ENCODE data around the gene KRTAP1-3.
"Not testable (repeated sequence)": the region's sequence is repeated elsewhere in the genome, so short reads cannot be mapped to it uniquely, and the experiment has no call there.

KRTAP1-3 gene

DNA sequence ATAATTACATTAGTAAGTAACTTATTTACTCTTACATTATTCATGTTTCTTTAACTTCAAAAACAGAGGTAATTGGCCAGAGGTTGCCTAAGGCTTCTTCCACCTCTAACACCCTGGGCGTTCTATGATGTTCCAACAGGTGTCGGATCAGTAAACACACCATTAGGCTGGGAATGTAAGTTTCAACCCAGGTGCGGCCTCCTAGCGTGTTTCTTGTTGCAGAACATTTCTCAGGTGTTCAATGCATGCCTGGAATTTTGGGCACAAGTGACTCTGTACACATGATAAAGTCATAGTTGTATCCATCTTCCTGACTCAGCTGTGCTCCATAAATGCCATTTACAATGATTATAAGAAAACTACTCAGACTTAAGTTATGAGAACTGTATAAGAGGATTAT is 19.4 kb upstream of the KRTAP1-3 start:
- no peak for DNase-seq

DNA sequence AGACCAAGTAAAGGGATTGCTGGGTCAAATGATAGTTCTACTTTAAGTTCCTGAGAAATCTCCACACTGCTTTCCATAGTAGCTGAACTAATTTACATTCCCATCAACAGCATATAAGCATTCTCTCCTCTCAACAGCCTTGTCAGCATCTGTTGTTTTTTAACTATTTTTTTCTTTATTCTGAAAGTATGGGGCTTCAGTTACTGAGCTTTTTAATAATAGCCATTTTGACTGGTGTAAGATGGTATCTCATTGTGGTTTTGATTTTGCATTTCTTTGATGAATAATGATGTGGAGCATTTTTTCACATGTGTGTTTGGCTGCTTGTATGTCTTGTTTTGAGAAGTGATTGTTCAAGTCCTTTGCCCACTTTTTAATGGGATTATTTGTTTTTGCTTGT is 17.9 kb upstream of the KRTAP1-3 start:
- DNase-seq = no peak

DNA sequence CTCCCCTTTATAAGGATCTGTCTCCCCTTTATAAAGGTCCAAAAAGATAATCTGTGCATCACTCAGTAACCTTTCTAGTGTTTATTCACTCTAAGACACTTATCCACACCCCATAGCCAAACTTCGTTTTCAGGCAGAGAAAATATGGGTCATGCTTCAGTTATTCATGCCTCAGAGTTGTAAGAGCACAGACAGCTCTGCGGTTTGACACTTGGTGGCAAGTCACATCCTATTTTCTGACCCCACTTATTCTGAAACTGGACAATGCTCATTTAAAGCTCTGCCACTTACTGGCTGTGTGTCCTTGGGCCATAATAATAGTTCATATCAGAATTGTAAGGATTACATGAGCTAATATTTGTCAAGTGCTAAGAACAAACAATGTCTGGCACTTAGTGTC is 14.4 kb upstream of the KRTAP1-3 start:
- DNase-seq = no peak

DNA sequence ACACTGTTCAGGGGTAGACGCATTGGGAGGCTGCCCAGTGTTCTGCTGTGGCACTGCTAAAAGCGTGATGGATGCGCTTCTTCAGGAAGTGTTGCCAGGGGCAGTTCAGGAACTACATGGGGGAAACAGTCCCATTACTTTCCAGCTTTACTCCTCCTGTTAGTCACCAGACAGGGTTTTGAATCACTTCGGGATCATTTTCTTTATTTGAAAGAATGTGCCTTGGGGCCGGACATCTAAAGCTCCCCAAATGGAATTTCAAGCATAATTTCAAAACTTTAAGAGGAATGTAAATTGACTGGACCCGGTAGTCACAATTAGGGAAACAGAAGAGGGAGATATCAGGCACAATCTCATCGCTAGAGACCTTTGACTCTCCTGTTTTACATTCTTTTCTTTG is 13.8 kb upstream of the KRTAP1-3 start:
- no peak for DNase-seq

DNA sequence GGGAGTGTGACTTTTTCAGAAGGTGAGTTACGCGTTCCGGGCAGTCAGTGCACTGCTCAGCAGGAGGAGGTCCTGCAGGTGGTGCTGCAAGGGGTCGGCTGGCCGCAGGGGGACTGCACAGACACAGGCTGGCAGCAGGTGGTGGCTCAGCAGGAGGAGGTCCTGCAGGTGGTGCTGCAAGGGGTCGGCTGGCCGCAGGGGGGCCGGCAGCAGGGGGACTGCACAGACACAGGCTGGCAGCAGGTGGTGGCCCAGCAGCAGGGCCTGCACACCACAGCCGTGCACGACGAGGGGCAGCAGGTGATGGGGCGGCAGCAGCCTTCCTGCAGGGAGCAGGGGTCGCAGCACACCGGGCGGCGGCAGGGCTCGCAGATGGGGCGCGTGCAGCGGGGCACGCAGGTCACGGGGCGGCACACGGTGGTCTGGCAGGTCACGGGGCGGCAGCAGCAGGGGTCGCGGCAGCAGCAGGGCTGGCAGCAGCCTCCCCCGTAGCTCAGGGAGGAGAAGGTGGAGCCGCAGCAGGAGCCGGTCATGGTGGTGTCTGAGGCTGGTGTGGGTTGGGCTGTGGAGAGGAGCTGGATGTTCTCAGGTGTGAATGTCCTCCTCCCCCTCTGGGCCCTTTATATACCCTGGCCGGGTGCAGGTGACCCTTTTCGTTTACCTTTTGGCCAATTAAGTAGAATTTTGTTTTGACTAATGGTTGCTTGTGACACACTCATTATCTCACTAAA is 12.2 kb upstream of the KRTAP1-3 start, which contains the start of gene KRTAP2-1:
Gene KRTAP2-1 (minus strand): TSS at position 582 of the 731 bp plus-strand sequence. CDS start 49 bp downstream, at position 533.
- not testable (repeated sequence) for DNase-seq

DNA sequence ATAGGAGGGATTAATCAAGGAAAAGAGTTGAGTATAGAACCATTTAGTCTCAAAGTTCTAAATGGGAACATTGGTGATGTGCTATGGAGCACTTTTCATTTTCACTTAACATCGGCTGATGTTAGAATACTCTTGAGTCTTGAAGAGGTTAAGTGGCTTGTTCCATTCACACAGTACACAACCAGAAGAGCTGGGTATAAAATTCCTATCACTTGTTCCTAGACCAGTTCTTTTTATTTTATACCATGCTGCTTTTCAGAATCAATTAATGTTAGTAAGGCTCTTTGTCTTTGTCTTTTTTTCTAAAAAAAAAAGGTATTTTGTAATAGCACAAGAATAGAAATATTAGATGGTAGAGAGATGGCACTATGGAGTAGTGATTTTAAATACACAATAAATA is 8.3 kb upstream of the KRTAP1-3 start:
- no peak for DNase-seq

DNA sequence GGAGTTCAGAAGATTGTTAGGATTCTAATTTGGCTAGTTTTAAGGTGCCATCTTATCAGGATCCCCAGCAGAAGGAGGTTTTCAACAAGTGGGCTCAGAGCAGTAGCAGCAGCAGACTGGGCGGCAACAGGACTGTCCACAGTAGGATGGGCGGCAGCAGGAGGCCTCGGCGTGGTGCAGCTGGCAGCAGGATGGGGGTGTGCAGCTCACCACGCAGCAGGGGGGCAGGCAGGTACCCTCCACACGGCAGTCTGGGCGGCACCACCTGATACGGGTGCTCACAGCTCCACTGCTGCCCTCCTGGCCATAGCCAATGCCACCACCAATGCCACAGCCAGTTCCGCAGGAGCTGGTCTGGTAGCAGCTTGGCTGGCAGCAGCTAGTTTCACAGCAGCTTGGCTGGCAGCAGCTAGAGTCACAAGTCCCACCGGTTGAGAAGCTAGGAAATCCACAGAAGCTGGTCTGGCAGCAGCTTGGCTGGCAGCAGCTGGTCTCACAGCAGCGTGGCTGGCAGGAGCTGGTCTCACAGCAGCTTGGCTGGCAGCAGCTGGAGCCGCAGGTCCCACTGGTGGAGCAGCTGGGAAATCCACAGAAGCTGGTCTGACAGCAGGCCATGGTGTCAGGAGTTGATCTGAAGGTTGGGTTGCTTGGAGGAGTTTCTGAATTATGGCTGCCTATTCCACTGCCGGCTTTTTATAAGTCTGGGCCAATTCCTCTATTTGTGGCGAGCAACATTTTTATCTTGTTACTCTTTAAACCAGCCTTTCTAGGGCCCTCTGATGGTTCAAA is 6.3 kb upstream of the KRTAP1-3 start, which contains the start of gene KRTAP1-1:
Gene KRTAP1-1 (minus strand): TSS at position 668 of the 789 bp plus-strand sequence. CDS start 53 bp downstream, at position 615.
- peak; percentile 47 for DNase-seq

DNA sequence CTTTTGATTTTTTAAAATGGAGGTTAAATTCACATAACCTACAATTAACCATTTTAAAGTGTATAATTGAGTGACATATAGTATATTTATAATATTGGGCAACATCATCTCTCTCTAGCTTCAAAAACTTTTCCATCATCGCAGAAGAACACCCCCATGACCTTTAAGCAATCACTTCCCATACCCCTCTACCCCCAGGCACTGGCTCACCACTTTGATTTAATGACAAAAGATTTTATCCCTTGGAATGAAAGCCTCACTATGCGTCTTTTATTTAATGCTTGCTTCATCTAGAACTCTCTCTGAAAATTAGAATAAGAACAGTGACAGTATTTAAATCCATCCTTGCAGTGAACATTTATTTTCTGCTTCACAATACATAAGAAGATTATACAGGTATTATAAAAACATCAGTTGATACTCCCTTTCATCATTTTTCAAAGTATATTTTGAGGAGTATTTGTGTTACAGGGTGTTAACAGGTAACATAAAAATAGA is 3.2 kb upstream of the KRTAP1-3 start:
- no peak for DNase-seq

DNA sequence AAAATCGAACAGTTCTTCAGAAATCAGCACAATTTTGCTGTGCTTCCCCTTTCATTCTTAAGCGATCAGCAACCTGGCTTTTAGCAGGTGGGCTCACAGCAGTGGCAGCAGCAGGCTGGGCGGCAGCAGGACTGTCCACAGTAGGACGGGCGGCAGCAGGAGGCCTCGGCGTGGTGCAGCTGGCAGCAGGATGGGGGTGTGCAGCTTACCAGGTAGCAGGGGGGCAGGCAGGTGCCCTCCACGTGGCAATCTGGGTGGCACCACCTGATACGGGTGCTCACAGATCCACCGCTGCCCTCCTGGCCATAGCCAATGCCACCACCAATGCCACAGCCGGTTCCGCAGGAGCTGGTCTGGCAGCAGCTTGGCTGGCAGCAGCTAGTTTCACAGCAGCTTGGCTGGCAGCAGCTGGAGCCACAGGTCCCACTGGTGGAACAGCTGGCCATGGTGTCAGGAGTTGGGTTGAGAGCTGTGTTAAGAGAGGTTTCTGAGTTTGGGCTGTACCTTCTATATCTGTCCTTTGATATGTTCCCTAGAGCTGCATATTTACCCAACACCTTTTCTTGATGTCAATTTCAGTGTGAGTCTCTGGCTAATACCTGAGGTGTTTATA is 4.9 kb downstream of the KRTAP1-3 start, which contains the start of gene KRTAP1-4:
Gene KRTAP1-4 (minus strand): TSS at position 563 of the 613 bp plus-strand sequence. CDS start 117 bp downstream, at position 446.
- DNase-seq = no peak

DNA sequence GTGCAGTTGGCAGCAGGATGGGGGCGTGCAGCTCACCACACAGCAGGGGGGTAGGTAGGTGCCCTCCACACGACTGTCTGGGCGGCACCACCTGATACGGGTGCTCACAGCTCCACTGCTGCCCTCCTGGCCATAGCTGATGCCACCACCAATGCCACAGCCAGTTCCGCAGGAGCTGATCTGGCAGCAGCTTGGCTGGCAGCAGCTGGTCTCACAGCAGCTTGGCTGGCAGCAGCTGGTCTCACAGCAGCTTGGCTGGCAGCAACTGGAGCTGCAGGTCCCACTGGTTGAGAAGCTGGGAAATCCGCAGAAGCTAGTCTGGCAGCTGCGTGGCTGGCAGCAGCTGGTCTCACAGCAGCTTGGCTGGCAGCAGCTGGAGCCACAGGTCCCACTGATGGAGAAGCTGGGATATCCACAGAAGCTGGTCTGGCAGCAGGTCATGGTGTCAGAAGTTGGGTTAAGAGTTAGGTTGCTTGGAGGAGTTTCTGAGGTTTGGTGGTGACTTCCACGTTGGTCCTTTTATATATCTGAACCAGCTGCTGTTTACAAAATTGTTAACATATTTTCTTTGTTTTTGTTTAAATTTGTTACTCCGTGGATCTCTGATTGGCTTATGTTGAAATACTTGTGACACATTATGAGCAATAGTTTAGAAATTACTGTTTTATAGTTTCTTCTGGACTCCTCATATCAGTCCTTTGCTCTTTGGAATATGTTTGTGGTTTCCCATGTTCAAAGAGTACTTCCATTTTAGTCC is 7.8 kb downstream of the KRTAP1-3 start, which contains the start of gene KRTAP1-5:
Gene KRTAP1-5 (minus strand): TSS at position 494 of the 757 bp plus-strand sequence. CDS start 53 bp downstream, at position 441.
- DNase-seq = peak; percentile 23

DNA sequence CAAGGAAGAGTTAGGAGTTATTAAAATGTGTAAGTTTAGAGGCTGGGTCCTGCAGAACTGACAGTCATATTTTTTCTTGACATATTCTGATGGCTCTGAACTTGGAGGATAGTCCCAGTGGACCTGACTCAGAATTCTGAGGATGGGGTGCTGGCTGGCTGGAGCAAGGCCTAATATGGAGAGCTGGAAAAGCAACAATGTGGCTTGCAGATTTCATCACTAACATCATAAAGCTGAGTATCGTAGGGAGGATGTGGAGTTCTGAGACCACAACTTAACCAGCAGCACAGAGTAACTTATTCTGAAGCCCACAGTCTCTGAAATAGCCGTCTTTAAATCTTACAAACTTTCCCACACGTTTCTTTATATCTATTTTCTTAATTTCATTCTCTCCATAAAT is 10.0 kb downstream of the KRTAP1-3 start:
- DNase-seq = no peak

DNA sequence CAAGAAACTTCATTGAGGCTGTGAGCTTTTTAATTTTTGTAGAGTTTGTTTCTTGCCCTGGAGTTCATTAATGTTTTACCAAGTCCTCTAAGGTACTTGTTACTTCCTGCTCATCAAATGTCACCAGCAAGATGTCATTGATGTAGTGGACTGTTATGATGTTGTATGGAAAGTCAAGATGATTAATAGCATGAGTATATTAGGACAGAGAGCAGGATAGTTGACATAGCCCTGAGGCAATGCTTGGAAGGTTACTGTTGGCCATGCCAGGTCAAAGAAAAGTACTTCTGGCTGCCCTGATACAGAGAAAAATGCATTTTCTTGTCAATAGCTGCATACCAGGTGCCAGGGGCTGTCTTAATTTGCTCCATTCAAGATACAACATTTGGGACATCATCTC is 14.3 kb downstream of the KRTAP1-3 start:
- no peak for DNase-seq

DNA sequence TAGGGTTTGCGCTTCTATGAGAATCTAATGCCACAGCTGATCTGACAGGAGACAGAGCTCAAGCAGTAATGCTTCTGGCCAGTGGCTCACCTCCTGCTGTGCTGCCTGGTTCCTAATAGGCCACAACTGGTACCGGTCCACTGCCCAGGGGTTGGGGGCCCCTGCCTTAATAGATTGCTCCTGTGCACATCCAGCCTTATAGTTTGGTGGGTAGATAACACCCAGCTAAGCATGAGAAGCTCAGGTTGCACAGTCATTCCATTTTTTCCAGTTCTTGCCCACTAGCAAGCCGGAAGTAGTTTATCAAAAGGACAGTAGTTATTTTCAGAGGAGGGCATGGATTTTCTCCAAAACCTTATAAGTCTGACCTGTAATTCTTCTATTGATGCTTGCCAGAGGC is 15.3 kb downstream of the KRTAP1-3 start:
- DNase-seq = no peak

DNA sequence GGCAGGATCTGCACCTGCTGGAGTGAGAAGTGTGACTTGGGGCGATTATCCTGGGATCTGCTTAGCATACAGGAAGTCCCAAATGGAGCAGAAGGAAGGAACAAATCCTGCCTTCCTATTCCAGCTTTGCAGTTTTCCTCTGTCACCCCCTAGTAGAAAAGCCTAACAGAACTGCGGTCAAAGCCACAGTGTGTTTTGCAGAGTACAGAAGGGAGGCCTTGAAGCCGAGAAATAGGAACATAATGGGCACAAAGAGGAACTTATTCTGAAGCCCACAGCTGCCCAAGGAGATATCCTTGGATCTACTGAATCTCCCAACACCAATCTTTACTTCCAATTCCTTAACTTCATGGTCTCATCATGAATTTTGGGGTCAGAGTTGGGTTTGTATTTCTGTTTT is 16.1 kb downstream of the KRTAP1-3 start:
- DNase-seq = no peak

DNA sequence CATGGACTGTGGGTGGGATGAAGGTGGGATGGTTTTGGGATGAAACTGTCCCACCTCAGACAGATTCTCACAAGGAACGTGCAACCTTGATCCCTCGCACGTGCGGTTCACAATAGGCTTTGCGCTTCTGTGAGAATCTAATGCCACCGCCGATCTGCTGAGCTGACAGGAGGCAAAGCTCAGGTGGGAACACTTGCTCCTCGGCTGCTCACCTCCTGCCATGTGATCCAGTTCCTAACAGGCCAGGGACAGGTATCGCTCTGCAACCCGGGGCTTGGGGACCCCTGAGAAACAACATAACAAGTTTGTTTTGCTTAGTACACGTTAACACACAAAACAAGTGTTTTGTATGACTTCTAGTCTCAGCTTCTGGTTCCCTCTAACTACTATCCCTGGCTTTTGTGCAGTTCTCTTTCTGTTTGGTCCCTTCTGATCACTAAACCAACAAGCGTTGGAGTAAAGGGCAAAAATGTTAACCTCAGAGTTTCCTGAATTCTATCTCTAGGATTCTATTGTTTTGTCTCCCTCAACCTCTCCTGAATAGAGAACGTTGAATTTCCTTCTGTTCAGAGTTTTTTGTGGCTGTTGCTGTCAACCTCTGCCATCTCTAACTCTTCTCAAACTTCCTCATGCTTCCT is 18.0 kb downstream of the KRTAP1-3 start:
- no peak for DNase-seq

DNA sequence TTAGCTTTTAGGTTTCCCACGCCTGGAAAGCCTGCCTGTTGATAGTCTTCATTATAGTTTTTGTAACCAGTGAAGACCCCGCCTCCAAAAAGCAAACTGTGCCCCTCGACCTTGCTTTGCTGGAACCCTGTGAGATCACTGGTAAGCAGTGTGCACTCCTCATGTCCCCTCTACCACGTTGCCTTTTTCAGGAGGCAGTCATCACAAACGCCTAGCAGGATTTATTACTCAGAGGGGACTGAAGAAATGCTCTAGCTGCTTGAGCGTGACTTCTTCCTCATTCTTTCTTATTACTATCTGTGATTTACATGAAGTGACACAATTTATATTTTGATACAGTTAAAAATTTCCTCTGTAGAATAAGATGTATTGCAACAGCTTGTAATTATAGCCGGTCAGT is 19.2 kb downstream of the KRTAP1-3 start:
- no peak for DNase-seq

DNA sequence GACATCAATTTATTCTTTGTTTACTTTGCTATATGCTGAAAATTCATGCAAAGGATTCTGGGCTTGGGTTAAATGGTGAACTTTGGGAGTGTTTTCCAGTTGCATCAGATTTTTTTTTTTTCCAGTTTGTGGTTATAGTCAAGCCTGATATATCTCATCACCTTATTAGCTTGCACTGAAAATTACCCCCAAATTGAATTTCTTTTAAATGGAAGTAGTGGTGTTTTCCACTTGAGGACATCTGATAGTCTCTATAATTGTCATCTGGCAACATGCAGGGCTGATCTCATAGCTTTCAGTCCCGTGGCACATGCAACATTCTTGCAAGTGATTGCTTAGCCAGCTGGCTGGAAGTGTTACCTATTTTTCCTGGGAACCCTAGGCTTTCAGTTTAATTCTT is 21.1 kb downstream of the KRTAP1-3 start:
- DNase-seq = no peak

DNA sequence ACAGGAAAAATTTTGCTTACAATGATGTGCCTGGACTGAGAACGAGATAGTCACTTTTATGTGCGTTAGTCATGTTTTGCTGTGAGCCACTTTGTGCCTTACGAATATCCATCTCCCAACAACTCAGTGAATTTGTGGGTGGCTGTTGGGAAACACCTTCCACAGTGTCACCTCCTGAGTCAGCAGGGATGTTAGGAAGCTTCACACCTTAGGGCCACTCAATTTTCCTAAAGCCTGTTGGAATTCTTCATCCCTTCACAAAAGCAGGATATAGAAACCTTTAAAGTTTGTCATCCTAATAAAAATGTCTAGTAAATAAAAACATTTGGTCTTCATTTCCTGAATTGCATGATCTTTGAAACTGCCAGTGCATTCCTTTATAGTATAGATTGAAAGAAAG is 21.5 kb downstream of the KRTAP1-3 start:
- DNase-seq = no peak

DNA sequence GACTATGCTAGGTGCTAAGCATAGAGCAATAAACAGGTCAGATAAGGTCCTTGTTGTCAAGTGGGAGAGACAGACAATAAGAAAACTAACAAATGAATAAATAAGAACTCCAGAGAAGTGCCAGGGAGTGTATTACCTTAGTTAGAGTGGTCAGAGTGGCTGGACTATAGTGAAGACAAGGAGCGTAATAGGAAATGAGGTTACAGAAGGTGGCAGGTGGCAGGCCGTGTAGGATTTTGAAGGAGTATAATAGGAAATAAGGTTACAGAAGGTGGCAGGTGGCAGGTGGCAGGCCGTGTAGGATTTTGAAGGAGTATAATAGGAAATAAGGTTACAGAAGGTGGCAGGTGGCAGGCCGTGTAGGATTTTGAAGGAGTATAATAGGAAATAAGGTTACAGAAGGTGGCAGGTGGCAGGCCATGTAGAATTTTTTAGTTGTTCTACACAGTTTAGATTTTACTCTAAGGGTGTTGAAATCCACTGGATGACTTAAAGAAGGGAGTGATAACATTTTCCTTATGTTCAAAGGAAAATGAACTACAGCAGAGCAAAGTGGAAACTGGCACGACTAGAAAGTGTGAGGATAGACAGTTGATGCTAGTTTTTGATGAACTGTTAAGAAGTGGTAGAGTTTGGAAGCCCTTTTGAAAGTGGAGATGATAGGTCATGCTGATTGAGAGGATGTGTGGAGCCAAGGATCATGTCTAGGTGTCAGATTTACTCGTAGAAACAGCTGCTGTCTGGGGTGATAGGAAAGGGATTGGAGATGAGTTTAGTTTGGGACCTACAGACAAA is 22.2 kb downstream of the KRTAP1-3 start:
- DNase-seq = no peak

DNA sequence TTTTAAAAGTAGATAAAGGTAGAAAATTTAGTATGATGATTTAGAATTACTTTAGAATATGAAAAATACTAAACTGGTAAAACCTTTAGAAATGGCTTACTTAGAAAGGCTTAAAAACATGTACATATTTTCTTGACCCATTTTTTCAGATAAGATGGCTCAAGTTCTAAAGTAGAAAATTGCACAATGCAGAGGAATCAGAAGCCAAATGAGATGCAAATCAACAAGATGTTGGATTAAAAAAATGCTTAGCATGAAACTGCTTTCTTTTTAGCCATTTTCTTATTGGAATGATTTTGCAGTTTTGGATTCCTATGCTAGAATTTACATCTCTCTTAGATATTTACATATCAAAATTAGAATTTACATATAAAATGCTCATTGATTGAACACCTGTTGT is 24.2 kb downstream of the KRTAP1-3 start:
- DNase-seq = no peak

DNA sequence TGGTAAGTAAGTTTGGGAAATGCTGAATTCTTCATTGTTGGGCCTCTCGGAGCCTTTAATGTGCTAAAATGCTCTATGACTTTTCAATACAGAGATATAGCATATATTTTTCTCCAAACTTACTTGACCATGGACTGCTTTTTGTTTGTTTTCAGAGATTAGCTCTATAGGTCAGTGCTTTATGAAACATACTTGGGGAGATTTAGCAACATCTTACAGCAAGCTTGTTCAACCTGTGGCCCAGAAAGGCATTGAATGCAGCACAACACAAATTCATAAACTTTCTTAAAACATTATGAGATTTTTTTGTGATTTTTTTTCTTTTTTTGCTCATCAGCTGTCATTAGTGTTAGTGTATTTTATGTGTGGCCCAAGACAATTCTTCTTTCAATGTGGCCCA is 24.7 kb downstream of the KRTAP1-3 start:
- DNase-seq = no peak

Data from left hindlimb (tissue), 1 donor.